Chondrocyte (in vitro differentiated cells): Measurements from ENCODE around the gene ARRDC3. TPM values are rescaled to one million over a fixed set of nuclear protein-coding genes. Genes with fewer than 3 reads are reported as not detected.

Source experiments
- DNase-seq: peaks from one replicate; pipeline ENCODE4 v3.0.0; 2021; ENCODE audit warnings: mixed read lengths, low spot score
- H3K27ac Mint-ChIP-seq: one replicate; pipeline ENCODE4 v1.8.0; 2021; ENCODE audit warnings: mild to moderate bottlenecking, moderate library complexity, mixed read lengths; ENCODE audit not compliant: unreplicated experiment
- H3K27me3 Mint-ChIP-seq: 2 replicates; pipeline ENCODE4 v1.8.0; 2021; ENCODE audit warnings: low read depth, mixed read lengths
- H3K36me3 Mint-ChIP-seq: 2 replicates; pipeline ENCODE4 v1.8.0; 2021; ENCODE audit warnings: low read depth, mixed read lengths
- H3K4me1 Mint-ChIP-seq: 2 replicates; pipeline ENCODE4 v1.8.0; 2021; ENCODE audit warnings: low read depth, mild to moderate bottlenecking, mixed read lengths
- H3K4me3 Mint-ChIP-seq: one replicate; pipeline ENCODE4 v1.8.0; 2021; ENCODE audit warnings: mild to moderate bottlenecking, moderate library complexity, mixed read lengths; ENCODE audit not compliant: unreplicated experiment
- H3K9me3 Mint-ChIP-seq: 2 replicates; pipeline ENCODE4 v1.8.0; 2021; ENCODE audit warnings: low read depth, mixed read lengths
- total RNA-seq: library from RNA; stranded (reverse); gene quantifications from 3 replicates; pipeline ENCODE4 v1.2.1, GENCODE V29; 2021
- TF ChIP-seq, protein P1 (sequence below): fragments of 200-600 bp; sonication (generic); IDR thresholded peaks from 2 replicates; pipeline ENCODE4 v1.5.0; 2021; ENCODE audit warnings: antibody characterized with exemption, mild to moderate bottlenecking, moderate library complexity

The ARRDC3 gene
- total RNA-seq, 1 donor from 2014 or later = 27.6 TPM

DNA sequence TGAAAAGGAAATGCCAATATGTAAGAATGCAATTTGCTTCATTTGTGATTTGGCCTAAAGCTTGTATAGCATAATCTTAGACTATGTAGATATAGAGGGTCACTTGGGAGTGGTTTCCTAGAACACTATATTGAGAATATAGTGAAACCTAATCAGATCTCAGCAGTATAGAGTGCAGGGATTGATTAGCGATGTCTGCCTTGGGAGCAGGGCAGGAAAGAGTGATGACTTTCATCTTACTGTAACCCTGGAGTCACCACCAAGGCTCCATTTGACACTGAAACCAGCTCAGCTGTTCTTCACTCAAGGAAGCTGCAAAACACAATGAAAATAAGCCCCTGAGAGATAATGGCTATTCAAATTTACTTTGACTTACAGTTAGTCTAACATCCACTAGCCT, 26.2 kb upstream of the ARRDC3 start:
- no peaks in the 10 kb centered on the region for H3K36me3 Mint-ChIP-seq
- H3K4me1 Mint-ChIP-seq = no peaks in the 10 kb centered on the region
- H3K4me3 Mint-ChIP-seq = no peak overlapping the region
- DNase-seq = no peak
- H3K27ac Mint-ChIP-seq = no peak overlapping the region
- H3K9me3 Mint-ChIP-seq = no peaks in the 10 kb centered on the region
- H3K27me3 Mint-ChIP-seq = no peaks in the 10 kb centered on the region
- TF ChIP-seq, protein P1, sequence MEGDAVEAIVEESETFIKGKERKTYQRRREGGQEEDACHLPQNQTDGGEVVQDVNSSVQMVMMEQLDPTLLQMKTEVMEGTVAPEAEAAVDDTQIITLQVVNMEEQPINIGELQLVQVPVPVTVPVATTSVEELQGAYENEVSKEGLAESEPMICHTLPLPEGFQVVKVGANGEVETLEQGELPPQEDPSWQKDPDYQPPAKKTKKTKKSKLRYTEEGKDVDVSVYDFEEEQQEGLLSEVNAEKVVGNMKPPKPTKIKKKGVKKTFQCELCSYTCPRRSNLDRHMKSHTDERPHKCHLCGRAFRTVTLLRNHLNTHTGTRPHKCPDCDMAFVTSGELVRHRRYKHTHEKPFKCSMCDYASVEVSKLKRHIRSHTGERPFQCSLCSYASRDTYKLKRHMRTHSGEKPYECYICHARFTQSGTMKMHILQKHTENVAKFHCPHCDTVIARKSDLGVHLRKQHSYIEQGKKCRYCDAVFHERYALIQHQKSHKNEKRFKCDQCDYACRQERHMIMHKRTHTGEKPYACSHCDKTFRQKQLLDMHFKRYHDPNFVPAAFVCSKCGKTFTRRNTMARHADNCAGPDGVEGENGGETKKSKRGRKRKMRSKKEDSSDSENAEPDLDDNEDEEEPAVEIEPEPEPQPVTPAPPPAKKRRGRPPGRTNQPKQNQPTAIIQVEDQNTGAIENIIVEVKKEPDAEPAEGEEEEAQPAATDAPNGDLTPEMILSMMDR = no peak

DNA sequence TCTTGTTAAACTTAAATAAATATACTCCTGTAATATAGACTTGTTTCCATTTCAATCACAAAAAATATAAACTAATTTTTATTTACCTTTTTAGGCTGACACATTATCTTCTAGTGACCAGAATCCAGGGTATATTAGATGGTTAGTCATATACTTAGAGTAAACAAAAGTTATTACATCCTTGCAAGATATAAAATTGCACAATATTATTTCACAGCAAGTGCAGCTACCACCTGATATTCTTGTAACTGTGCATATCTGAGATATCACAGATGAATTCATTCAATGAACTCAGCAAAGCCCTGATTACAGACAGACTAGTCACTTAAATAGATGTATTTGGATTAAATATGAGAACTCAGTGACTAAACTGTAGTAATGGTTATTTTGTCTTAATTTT, 25.6 kb upstream of the ARRDC3 start:
- Mint-ChIP-seq H3K4me3 (no peak overlapping the region), H3K36me3 (no peaks in the 10 kb centered on the region), H3K27ac (no peak overlapping the region), H3K27me3 (no peaks in the 10 kb centered on the region), H3K9me3 (no peaks in the 10 kb centered on the region), H3K4me1 (peaks cover 6% of the 10 kb centered on the region)
- TF ChIP-seq, protein P1 = no peak
- no peak for DNase-seq

DNA sequence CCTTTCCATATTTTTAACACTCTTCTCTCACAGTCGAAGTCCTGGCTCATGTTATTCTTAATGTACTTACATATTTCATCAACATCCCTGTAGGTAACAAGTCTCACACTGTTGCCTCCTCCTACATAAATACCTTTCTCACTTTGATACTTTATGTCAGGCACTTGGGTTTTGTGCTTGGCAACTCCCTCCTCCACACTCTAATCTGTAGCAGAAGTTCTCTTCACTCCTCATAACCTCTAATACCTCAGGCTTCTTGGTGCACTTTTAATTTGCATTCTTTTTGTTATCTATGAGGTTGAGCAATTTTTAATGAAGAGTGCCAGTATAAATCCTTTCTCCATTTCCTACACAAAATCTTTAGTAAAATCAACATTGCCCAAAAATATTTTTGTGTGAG, 24.1 kb upstream of the ARRDC3 start:
- Mint-ChIP-seq H3K36me3 (no peaks in the 10 kb centered on the region), H3K4me1 (peaks cover 13% of the 10 kb centered on the region), H3K27ac (no peak overlapping the region), H3K27me3 (no peaks in the 10 kb centered on the region), H3K4me3 (no peak overlapping the region), H3K9me3 (no peaks in the 10 kb centered on the region)
- no peak for DNase-seq
- TF ChIP-seq, protein P1 = no peak

DNA sequence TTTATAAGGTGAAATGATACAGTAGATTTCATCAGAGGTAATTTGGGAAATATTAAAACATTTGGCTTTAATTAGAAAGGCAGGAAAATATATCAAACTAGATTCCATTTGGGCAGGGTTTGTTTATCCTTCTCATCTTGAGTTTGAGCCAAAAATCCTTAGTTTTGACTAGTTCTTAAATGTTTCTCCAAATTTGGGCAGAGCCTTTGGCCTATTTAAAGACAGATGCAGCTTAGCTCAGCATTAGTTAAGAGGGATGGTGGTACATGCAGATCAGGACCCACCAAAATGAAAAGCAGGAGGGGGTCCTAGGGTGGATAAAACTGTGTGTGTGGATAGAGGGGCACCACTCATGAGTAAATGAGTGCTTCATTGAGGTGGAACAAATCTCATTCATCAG, 20.3 kb upstream of the ARRDC3 start:
- H3K4me1 Mint-ChIP-seq = peaks cover 18% of the 10 kb centered on the region
- peak overlapping the region; percentile 20 for H3K27ac Mint-ChIP-seq
- no peak overlapping the region for H3K4me3 Mint-ChIP-seq
- TF ChIP-seq, protein P1 = no peak
- H3K27me3 Mint-ChIP-seq = no peaks in the 10 kb centered on the region
- no peak for DNase-seq
- no peaks in the 10 kb centered on the region for H3K9me3 Mint-ChIP-seq
- no peaks in the 10 kb centered on the region for H3K36me3 Mint-ChIP-seq

GRCh38 chr5:91401175-91401574, 18.1 kb upstream of the ARRDC3 start:
- no peak for DNase-seq
- Mint-ChIP-seq H3K4me1 (peaks cover 18% of the 10 kb centered on the region), H3K36me3 (no peaks in the 10 kb centered on the region), H3K27me3 (no peaks in the 10 kb centered on the region), H3K4me3 (no peak overlapping the region), H3K9me3 (no peaks in the 10 kb centered on the region), H3K27ac (no peak overlapping the region)
- TF ChIP-seq, protein P1 = no peak
